MM.1S (cell line): ENCODE results near the gene TRIL.

Experiments
- DNase-seq: peaks from one replicate; pipeline ENCODE4 v3.0.0-alpha.2; 2015
- H2AFZ ChIP-seq: fragments of 300-600 bp; sonication (generic); 2 replicates; pipeline ENCODE4 v1.6.0; 2016; ENCODE audit warnings: antibody characterized with exemption, low read length
- H3F3A ChIP-seq: fragments of 300-600 bp; sonication (generic); 2 replicates; pipeline ENCODE4 v1.6.1; 2016; ENCODE audit warnings: mild to moderate bottlenecking, antibody characterized with exemption, low read length, moderate library complexity, mixed read lengths; ENCODE audit not compliant: insufficient read depth
- H3K27ac ChIP-seq: fragments of 300-600 bp; sonication (generic); 2 replicates; pipeline ENCODE4 v1.5.1; 2016; ENCODE audit warnings: mild to moderate bottlenecking, low read length
- H3K27me3 ChIP-seq: fragments of 300-600 bp; sonication (generic); replicated peaks from 2 replicates; pipeline ENCODE4 v1.6.0; 2016; ENCODE audit warnings: low read length; ENCODE audit not compliant: insufficient read depth
- H3K36me3 ChIP-seq: fragments of 300-600 bp; sonication (generic); replicated peaks from 2 replicates; pipeline ENCODE4 v1.6.1; 2016; ENCODE audit warnings: mild to moderate bottlenecking, low read length, mixed read lengths; ENCODE audit not compliant: insufficient read depth
- H3K4me1 ChIP-seq: fragments of 300-600 bp; sonication (generic); 2 replicates; pipeline ENCODE4 v1.6.1; 2016; ENCODE audit warnings: low read length, mixed read lengths
- H3K4me2 ChIP-seq: fragments of 300-600 bp; sonication (generic); 2 replicates; pipeline ENCODE4 v1.6.0; 2016; ENCODE audit warnings: low read depth, low read length
- H3K4me3 ChIP-seq: fragments of 300-600 bp; sonication (generic); 2 replicates; pipeline ENCODE4 v1.5.1; 2016; ENCODE audit warnings: low read length, mixed read lengths
- H3K79me2 ChIP-seq: fragments of 300-600 bp; sonication (generic); 2 replicates; pipeline ENCODE4 v1.6.1; 2016; ENCODE audit warnings: mixed run types, low read length, mixed read lengths
- H3K9ac ChIP-seq: fragments of 300-600 bp; sonication (generic); 2 replicates; pipeline ENCODE4 v1.6.1; 2016; ENCODE audit warnings: low read length, mixed read lengths
- H3K9me2 ChIP-seq: fragments of 300-600 bp; sonication (generic); replicated peaks from 2 replicates; pipeline ENCODE4 v1.6.1; 2016; ENCODE audit warnings: mild to moderate bottlenecking, low read length, mixed read lengths; ENCODE audit not compliant: insufficient read depth
- H3K9me3 ChIP-seq: fragments of 300-600 bp; sonication (generic); replicated peaks from 2 replicates; pipeline ENCODE4 v1.6.1; 2016; ENCODE audit warnings: mild to moderate bottlenecking, low read length, mixed read lengths; ENCODE audit not compliant: insufficient read depth
- H4K20me1 ChIP-seq: fragments of 300-600 bp; sonication (generic); 2 replicates; pipeline ENCODE4 v1.6.1; 2016; ENCODE audit warnings: mild to moderate bottlenecking, low read length, moderate library complexity, mixed read lengths; ENCODE audit not compliant: insufficient read depth
- EZH2 ChIP-seq: fragments of 300-600 bp; sonication (generic); optimal IDR thresholded peaks from 2 replicates; pipeline ENCODE3; 2017; ENCODE audit warnings: low read depth, mild to moderate bottlenecking, antibody characterized with exemption, low read length, mixed read lengths
- EZH2phosphoT487 ChIP-seq: fragments of 300-600 bp; sonication (generic); IDR thresholded peaks from 2 replicates; pipeline ENCODE4 v1.6.1; 2018; ENCODE audit warnings: antibody characterized with exemption, low read length
- TF ChIP-seq, protein P1 (sequence below): fragments of 300-600 bp; sonication (generic); IDR thresholded peaks from 2 replicates; pipeline ENCODE4 v1.5.1; 2016; ENCODE audit warnings: antibody characterized with exemption, low read length, mixed read lengths

The TRIL gene

DNA sequence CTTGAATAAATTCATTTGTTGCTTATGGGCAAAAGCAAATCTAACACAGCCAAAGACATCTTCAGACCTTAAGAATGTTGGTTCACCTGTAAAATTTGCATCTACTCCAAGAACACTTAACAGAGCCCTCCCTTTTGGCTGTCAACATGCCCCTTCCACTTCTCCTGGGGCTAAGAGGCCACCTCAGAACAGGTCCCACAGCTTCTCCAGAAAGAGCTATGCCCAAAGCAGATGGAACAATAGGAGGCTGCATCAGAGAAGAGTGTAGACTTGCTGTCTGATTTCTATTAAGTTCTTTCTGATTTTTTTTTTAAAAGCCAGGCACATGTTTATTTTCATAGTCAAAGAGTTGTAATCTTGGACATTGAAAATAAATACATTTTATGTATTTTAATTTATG lies 26.1 kb upstream of the TRIL start:
- Histone ChIP-seq H3K27ac (no peak overlapping the region), H3K4me1 (no peaks in the 10 kb centered on the region), H3F3A (no peaks in the 10 kb centered on the region), H3K9me2 (no peaks in the 10 kb centered on the region), H3K4me3 (no peak overlapping the region), H3K27me3 (no peaks in the 10 kb centered on the region), H3K36me3 (no peaks in the 10 kb centered on the region), H3K79me2 (no peaks in the 10 kb centered on the region), H4K20me1 (no peaks in the 10 kb centered on the region), H3K9ac (no peak overlapping the region), H3K9me3 (no peaks in the 10 kb centered on the region), H2AFZ (no peak overlapping the region), H3K4me2 (no peak overlapping the region)
- DNase-seq, result no peak
- TF ChIP-seq EZH2, result no peak
- TF ChIP-seq, protein P1, sequence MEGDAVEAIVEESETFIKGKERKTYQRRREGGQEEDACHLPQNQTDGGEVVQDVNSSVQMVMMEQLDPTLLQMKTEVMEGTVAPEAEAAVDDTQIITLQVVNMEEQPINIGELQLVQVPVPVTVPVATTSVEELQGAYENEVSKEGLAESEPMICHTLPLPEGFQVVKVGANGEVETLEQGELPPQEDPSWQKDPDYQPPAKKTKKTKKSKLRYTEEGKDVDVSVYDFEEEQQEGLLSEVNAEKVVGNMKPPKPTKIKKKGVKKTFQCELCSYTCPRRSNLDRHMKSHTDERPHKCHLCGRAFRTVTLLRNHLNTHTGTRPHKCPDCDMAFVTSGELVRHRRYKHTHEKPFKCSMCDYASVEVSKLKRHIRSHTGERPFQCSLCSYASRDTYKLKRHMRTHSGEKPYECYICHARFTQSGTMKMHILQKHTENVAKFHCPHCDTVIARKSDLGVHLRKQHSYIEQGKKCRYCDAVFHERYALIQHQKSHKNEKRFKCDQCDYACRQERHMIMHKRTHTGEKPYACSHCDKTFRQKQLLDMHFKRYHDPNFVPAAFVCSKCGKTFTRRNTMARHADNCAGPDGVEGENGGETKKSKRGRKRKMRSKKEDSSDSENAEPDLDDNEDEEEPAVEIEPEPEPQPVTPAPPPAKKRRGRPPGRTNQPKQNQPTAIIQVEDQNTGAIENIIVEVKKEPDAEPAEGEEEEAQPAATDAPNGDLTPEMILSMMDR, result no peak
- no peak for TF ChIP-seq EZH2phosphoT487

DNA sequence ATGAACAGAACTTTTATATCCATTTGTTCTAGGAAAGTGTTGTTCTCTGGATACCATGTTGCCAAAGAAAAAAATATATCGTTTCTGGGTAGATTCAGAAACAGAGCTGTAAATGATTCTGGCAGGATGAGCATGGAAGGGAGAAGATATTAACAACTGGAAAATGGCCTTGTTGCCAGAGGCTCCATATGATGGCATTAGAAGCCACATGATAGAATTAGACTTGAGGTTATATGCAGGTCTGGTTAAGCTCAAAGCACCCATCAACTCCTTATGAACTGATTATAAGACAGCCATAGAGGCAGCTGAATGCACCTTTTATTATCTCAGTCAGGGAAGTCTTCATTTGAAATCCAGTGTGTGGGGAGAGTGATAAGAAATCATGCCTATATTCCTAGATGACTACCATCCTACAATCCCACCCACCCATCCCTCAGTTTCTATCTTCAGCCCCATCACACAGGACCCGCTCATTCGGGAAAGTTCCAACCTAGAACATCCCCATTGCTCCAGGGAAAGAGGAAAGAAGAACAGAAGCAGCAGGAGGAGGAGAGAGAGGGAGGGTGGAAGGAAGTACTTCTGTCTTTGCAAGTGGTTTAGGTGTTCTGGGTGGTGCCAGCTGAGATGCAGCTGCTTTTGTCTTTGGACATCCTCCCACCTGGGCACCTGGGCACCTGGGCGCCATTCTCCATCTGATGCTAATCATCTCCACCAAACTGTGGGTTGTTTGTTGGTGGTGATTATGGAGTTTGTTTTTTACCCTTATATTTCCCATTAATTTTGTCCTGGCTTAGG lies 25.5 kb upstream of the TRIL start:
- Histone ChIP-seq H3F3A (no peaks in the 10 kb centered on the region), H3K9me3 (no peaks in the 10 kb centered on the region), H3K27ac (no peak overlapping the region), H3K4me2 (no peak overlapping the region), H3K9me2 (no peaks in the 10 kb centered on the region), H4K20me1 (no peaks in the 10 kb centered on the region), H3K9ac (no peak overlapping the region), H3K4me1 (no peaks in the 10 kb centered on the region), H2AFZ (no peak overlapping the region), H3K36me3 (no peaks in the 10 kb centered on the region), H3K79me2 (no peaks in the 10 kb centered on the region), H3K27me3 (no peaks in the 10 kb centered on the region), H3K4me3 (no peak overlapping the region)
- no peak for DNase-seq
- TF ChIP-seq, protein P1, result no peak
- TF ChIP-seq EZH2phosphoT487 (no peak), EZH2 (no peak)

DNA sequence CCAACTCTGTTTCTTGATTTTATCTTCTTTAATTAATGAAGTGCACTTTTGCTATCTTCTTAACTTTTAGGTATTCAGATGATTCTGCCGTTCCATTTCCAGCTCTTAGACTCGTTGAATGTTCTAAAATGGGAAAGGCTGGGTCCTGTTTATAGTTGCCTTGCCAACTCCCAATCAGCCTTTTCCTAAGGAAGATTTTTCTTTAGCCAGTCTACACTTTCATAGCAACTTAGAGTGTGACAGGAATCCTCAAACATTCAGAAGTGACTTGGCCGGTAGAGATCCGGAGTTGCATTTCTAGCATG lies 23.0 kb upstream of the TRIL start:
- Histone ChIP-seq H3K9me3 (no peaks in the 10 kb centered on the region), H2AFZ (no peak overlapping the region), H3K79me2 (no peaks in the 10 kb centered on the region), H3K9me2 (no peaks in the 10 kb centered on the region), H3K4me1 (no peaks in the 10 kb centered on the region), H3K4me2 (no peak overlapping the region), H3K27ac (no peak overlapping the region), H3F3A (no peaks in the 10 kb centered on the region), H3K27me3 (no peaks in the 10 kb centered on the region), H3K4me3 (no peak overlapping the region), H3K9ac (no peak overlapping the region), H3K36me3 (no peaks in the 10 kb centered on the region), H4K20me1 (no peaks in the 10 kb centered on the region)
- no peak for DNase-seq
- TF ChIP-seq EZH2phosphoT487, result no peak
- no peak for TF ChIP-seq EZH2
- TF ChIP-seq, protein P1, result no peak
